ENCODE results near the gene ZNF536. TPM values are rescaled to one million over a fixed set of nuclear protein-coding genes. Genes with fewer than 3 reads are reported as not detected.
"Not testable (repeated sequence)": the region's sequence is repeated elsewhere in the genome, so short reads cannot be mapped to it uniquely, and the experiment has no call there.

The ZNF536 gene
- total and polyA plus RNA-seq, 7 experiments from 2014 or later: not detected

- ChIA-PET POLR2A (no interaction called here), CTCF (no interaction called here)
- no peaks in the 10 kb centered on the region for H3K4me1 ChIP-seq (ENCODE audit: control insufficient read depth in 2 of 2, insufficient read depth in 2 of 2, low read length in 2 of 2)
Observed at GRCh38 chr19:30497034-30497433, 124.8 kb downstream of the ZNF536 start.

GRCh38 chr19:30498085-30498484, 125.9 kb downstream of the ZNF536 start:
- H3K4me1 Mint-ChIP-seq; DNase-seq; H3K36me3 Mint-ChIP-seq; intact Hi-C loops (cut with micrococcal nuclease); CTCF ChIA-PET; H3K27ac ChIP-seq (ENCODE audit: low read depth, low read length); H3K36me3 ChIP-seq (ENCODE audit: control insufficient read depth in 2 of 3, insufficient read depth in 3 of 3, low read length in 3 of 3); H3K27me3 ChIP-seq (ENCODE audit: control insufficient read depth in 2 of 2, insufficient read depth in 2 of 2, low read length in 2 of 2); H3K27ac Mint-ChIP-seq; H3K9me3 ChIP-seq (ENCODE audit: control insufficient read depth in 2 of 3, low read length in 3 of 3); H3K4me3 ChIP-seq (ENCODE audit: low read length); H3K4me3 Mint-ChIP-seq; ATAC-seq; H3K4me1 ChIP-seq (ENCODE audit: control insufficient read depth in 2 of 2, insufficient read depth in 2 of 2, low read length in 2 of 2); POLR2A ChIA-PET: not testable (repeated sequence)
- H3K27me3 Mint-ChIP-seq: peaks cover 0 to 30% (median 17%) of the 10 kb centered on the region in 5 donors
- peaks cover 0 to 12% (median 0%) of the 10 kb centered on the region in 11 donors for H3K9me3 Mint-ChIP-seq

More at GRCh38 chr19:30497034-30497433, 124.8 kb downstream of the ZNF536 start:
- DNase-seq (no peak), ATAC-seq (no peak)
- H3K4me3 ChIP-seq (ENCODE audit: low read length): no peak overlapping the region
- peaks cover 0 to 26% (median 15%) of the 10 kb centered on the region in 5 donors for H3K27me3 Mint-ChIP-seq
- no peaks in the 10 kb centered on the region for H3K27me3 ChIP-seq (ENCODE audit: control insufficient read depth in 2 of 2, insufficient read depth in 2 of 2, low read length in 2 of 2)
- no peaks in the 10 kb centered on the region for H3K36me3 Mint-ChIP-seq
- no peaks in the 10 kb centered on the region for H3K36me3 ChIP-seq (ENCODE audit: control insufficient read depth in 2 of 3, insufficient read depth in 3 of 3, low read length in 3 of 3)
- H3K27ac Mint-ChIP-seq: no peak overlapping the region
- H3K9me3 Mint-ChIP-seq: peaks cover 0 to 12% (median 0%) of the 10 kb centered on the region in 11 donors
- H3K27ac ChIP-seq (ENCODE audit: low read depth, low read length): no peak overlapping the region
- intact Hi-C loops (cut with micrococcal nuclease): no loop called here
- no peaks in the 10 kb centered on the region for H3K9me3 ChIP-seq (ENCODE audit: control insufficient read depth in 2 of 3, low read length in 3 of 3)
- H3K4me1 Mint-ChIP-seq: no peaks in the 10 kb centered on the region
- no peak overlapping the region for H3K4me3 Mint-ChIP-seq

- no peak for ATAC-seq
- Histone ChIP-seq H3K4me3 (ENCODE audit: low read length) (no peak overlapping the region), H3K4me1 (ENCODE audit: control insufficient read depth in 2 of 2, insufficient read depth in 2 of 2, low read length in 2 of 2) (no peaks in the 10 kb centered on the region), H3K27me3 (ENCODE audit: control insufficient read depth in 2 of 2, insufficient read depth in 2 of 2, low read length in 2 of 2) (no peaks in the 10 kb centered on the region), H3K36me3 (ENCODE audit: control insufficient read depth in 2 of 3, insufficient read depth in 3 of 3, low read length in 3 of 3) (no peaks in the 10 kb centered on the region), H3K9me3 (ENCODE audit: control insufficient read depth in 2 of 3, low read length in 3 of 3) (no peaks in the 10 kb centered on the region), H3K27ac (ENCODE audit: low read depth, low read length) (no peak overlapping the region)
- Mint-ChIP-seq H3K9me3 (peaks cover 0 to 12% (median 0%) of the 10 kb centered on the region in 11 donors), H3K4me1 (no peaks in the 10 kb centered on the region), H3K27ac (no peak overlapping the region), H3K4me3 (no peak overlapping the region), H3K36me3 (no peaks in the 10 kb centered on the region), H3K27me3 (peaks cover 0 to 36% (median 17%) of the 10 kb centered on the region in 5 donors)
- DNase-seq: no peak
- intact Hi-C loops (cut with micrococcal nuclease): no loop called here
- POLR2A ChIA-PET: no interaction called here
- CTCF ChIA-PET: no interaction called here
Observed at GRCh38 chr19:30498707-30499106, 126.5 kb downstream of the ZNF536 start.

GRCh38 chr19:30504272-30504671, 132.1 kb downstream of the ZNF536 start:
- Mint-ChIP-seq H3K27me3 (peaks cover 0 to 33% (median 12%) of the 10 kb centered on the region in 5 donors), H3K9me3 (peaks cover 0 to 7% (median 0%) of the 10 kb centered on the region in 11 donors), H3K4me1 (no peaks in the 10 kb centered on the region), H3K36me3 (no peaks in the 10 kb centered on the region), H3K4me3 (no peak overlapping the region), H3K27ac (no peak overlapping the region)
- Histone ChIP-seq H3K9me3 (ENCODE audit: control insufficient read depth in 2 of 3, low read length in 3 of 3) (no peaks in the 10 kb centered on the region), H3K27ac (ENCODE audit: low read depth, low read length) (no peak overlapping the region), H3K36me3 (ENCODE audit: control insufficient read depth in 2 of 3, insufficient read depth in 3 of 3, low read length in 3 of 3) (no peaks in the 10 kb centered on the region), H3K4me1 (ENCODE audit: control insufficient read depth in 2 of 2, insufficient read depth in 2 of 2, low read length in 2 of 2) (no peaks in the 10 kb centered on the region), H3K27me3 (ENCODE audit: control insufficient read depth in 2 of 2, insufficient read depth in 2 of 2, low read length in 2 of 2) (no peaks in the 10 kb centered on the region), H3K4me3 (ENCODE audit: low read length) (no peak overlapping the region)
- ChIA-PET POLR2A (no interaction called here), CTCF (no interaction called here)
- DNase-seq (no peak), ATAC-seq (no peak)
- intact Hi-C loops (cut with micrococcal nuclease): no loop called here

GRCh38 chr19:30512176-30513081, 140.2 kb downstream of the ZNF536 start:
- Mint-ChIP-seq H3K36me3 (no peaks in the 10 kb centered on the region), H3K9me3 (peaks cover 0 to 3% (median 0%) of the 10 kb centered on the region in 11 donors), H3K4me1 (no peaks in the 10 kb centered on the region), H3K27me3 (peaks cover 0 to 24% (median 0%) of the 10 kb centered on the region in 5 donors), H3K27ac (no peak overlapping the region), H3K4me3 (no peak overlapping the region)
- Histone ChIP-seq H3K4me3 (ENCODE audit: low read length) (no peak overlapping the region), H3K27me3 (ENCODE audit: control insufficient read depth in 2 of 2, insufficient read depth in 2 of 2, low read length in 2 of 2) (no peaks in the 10 kb centered on the region), H3K4me1 (ENCODE audit: control insufficient read depth in 2 of 2, insufficient read depth in 2 of 2, low read length in 2 of 2) (no peaks in the 10 kb centered on the region), H3K9me3 (ENCODE audit: control insufficient read depth in 2 of 3, low read length in 3 of 3) (no peaks in the 10 kb centered on the region), H3K36me3 (ENCODE audit: control insufficient read depth in 2 of 3, insufficient read depth in 3 of 3, low read length in 3 of 3) (no peaks in the 10 kb centered on the region), H3K27ac (ENCODE audit: low read depth, low read length) (no peak overlapping the region)
- ChIA-PET POLR2A (no interaction called here), CTCF (no interaction called here)
- intact Hi-C loops (cut with micrococcal nuclease): no loop called here
- DNase-seq: no peak
- no peak for ATAC-seq

GRCh38 chr19:30513082-30513411, 140.9 kb downstream of the ZNF536 start:
- intact Hi-C loops (cut with micrococcal nuclease): no loop called here
- DNase-seq (no peak), ATAC-seq (no peak)
- peaks cover 0 to 3% (median 0%) of the 10 kb centered on the region in 11 donors for H3K9me3 Mint-ChIP-seq
- no peaks in the 10 kb centered on the region for H3K36me3 Mint-ChIP-seq
- ChIA-PET CTCF (no interaction called here), POLR2A (no interaction called here)
- Histone ChIP-seq H3K9me3 (ENCODE audit: control insufficient read depth in 2 of 3, low read length in 3 of 3) (no peaks in the 10 kb centered on the region), H3K4me3 (ENCODE audit: low read length) (no peak overlapping the region), H3K27me3 (ENCODE audit: control insufficient read depth in 2 of 2, insufficient read depth in 2 of 2, low read length in 2 of 2) (no peaks in the 10 kb centered on the region), H3K36me3 (ENCODE audit: control insufficient read depth in 2 of 3, insufficient read depth in 3 of 3, low read length in 3 of 3) (no peaks in the 10 kb centered on the region), H3K27ac (ENCODE audit: low read depth, low read length) (no peak overlapping the region), H3K4me1 (ENCODE audit: control insufficient read depth in 2 of 2, insufficient read depth in 2 of 2, low read length in 2 of 2) (no peaks in the 10 kb centered on the region)
- no peaks in the 10 kb centered on the region for H3K4me1 Mint-ChIP-seq
- peaks cover 0 to 20% (median 0%) of the 10 kb centered on the region in 5 donors for H3K27me3 Mint-ChIP-seq
- no peak overlapping the region for H3K27ac Mint-ChIP-seq
- H3K4me3 Mint-ChIP-seq: no peak overlapping the region

GRCh38 chr19:30516111-30516510, 143.9 kb downstream of the ZNF536 start:
- H3K27me3 ChIP-seq (ENCODE audit: control insufficient read depth in 2 of 2, insufficient read depth in 2 of 2, low read length in 2 of 2): no peaks in the 10 kb centered on the region
- Mint-ChIP-seq H3K4me3 (no peak overlapping the region), H3K36me3 (no peaks in the 10 kb centered on the region), H3K27ac (no peak overlapping the region), H3K27me3 (peaks cover 0 to 11% (median 4%) of the 10 kb centered on the region in 5 donors), H3K4me1 (no peaks in the 10 kb centered on the region), H3K9me3 (peaks cover 0 to 3% (median 0%) of the 10 kb centered on the region in 11 donors)
- no peaks in the 10 kb centered on the region for H3K9me3 ChIP-seq (ENCODE audit: control insufficient read depth in 2 of 3, low read length in 3 of 3)
- ChIA-PET CTCF (no interaction called here), POLR2A (no interaction called here)
- H3K4me1 ChIP-seq (ENCODE audit: control insufficient read depth in 2 of 2, insufficient read depth in 2 of 2, low read length in 2 of 2): no peaks in the 10 kb centered on the region
- no peaks in the 10 kb centered on the region for H3K36me3 ChIP-seq (ENCODE audit: control insufficient read depth in 2 of 3, insufficient read depth in 3 of 3, low read length in 3 of 3)
- no peak overlapping the region for H3K4me3 ChIP-seq (ENCODE audit: low read length)
- H3K27ac ChIP-seq (ENCODE audit: low read depth, low read length): no peak overlapping the region
- intact Hi-C loops (cut with micrococcal nuclease): no loop called here
- DNase-seq (no peak), ATAC-seq (no peak)
